NOMO-1 treated with DMSO at 0.1 percent for 48 hours (cell line): Measurements from ENCODE around the gene CRELD1.

Experiments used
- DNase-seq: peaks from one replicate; lab custom pipeline; 2025; ENCODE audit not compliant: unreplicated experiment; lab: John Stamatoyannopoulos, UW

Gene CRELD1

GRCh38 chr3:9903238-9903624 lies 30.4 kb upstream of the CRELD1 start:
- DNase-seq: no peak

- no peak for DNase-seq
Measured at GRCh38 chr3:9903904-9904303, 29.7 kb upstream of the CRELD1 start.

DNA sequence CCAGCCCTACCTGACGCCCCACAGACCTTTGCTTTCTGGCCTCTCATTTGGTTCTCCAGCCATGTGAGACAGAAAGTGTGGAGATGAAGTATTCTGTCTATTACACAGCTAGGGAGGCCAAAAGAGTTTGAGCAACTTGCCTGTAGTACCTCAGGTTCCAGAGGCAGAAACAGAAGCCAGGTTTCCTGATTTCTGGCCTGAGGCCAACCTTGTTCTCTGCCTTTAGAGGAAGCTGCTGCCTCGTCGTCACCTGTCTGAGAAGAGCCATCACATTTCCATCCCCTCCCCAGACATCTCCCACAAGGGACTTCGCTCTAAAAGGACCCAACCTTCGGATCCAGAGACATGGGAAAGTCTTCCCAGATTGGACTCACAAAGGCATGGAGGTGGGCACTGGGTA lies 27.2 kb upstream of the CRELD1 start:
- no peak for DNase-seq

DNA sequence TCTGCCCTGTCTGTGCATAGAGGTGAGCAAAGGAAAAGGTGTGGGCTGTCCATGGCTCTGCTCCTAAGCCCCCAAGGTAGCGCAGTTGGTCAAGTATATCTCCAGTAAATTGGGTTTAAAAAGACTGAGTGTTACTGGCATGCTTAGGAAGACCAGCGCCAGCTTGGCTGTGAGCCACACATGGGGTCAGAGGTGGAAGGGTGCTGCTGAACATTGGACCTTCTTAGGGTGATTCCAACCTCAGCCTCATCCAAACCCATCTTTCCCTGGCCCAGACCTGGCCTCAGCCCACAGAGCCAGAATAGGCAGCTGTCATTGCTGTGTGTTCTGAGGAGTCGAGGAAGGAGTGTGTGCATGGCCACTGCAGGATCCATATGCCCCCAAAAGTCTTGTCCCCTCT lies 25.3 kb upstream of the CRELD1 start:
- DNase-seq: no peak

- DNase-seq: no peak
Measured at GRCh38 chr3:9909221-9910013, 24.2 kb upstream of the CRELD1 start.

DNA sequence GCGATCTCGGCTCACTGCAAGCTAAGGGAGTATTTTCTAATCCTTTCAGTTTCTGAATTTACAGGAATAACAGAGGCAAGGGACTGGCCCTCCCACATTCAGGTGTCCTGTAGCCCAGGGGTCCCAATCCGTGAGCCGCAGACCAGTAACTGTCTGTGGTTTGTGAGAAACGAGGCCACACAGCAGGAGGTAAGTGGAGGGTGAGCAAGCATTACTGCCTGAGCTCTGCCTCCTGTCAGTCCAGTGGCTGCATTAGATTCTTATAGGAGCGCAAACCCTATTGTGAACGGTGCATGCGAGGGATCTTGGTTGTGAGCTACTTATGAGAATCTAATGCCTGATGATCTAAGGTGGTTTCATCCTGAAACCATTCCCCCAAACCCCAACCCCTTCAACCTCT lies 21.8 kb upstream of the CRELD1 start:
- DNase-seq: no peak

- peak; percentile 27 for DNase-seq
Measured at GRCh38 chr3:9912294-9912935, 21.2 kb upstream of the CRELD1 start.

- no peak for DNase-seq
Measured at GRCh38 chr3:9913601-9914000, 20.0 kb upstream of the CRELD1 start.

DNA sequence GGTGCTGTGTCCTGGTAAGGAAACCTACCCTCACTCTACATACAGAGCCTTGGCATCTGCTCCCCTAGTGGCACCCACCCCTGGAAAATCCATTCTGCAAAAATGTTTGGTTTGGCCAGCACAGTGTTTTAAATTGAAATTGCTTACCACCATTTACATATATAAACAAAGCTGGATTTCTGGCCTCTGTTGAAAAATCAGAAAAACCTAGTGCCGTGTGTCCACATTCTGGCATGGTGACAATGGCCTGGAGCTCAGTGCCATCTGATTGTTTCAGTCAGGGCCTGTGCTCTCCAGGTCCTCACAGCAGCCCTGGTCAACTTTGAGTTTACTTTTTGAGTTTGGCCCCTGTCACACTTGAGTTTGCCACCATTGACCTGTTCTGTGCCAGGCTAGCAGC lies 19.6 kb upstream of the CRELD1 start:
- DNase-seq: no peak

DNA sequence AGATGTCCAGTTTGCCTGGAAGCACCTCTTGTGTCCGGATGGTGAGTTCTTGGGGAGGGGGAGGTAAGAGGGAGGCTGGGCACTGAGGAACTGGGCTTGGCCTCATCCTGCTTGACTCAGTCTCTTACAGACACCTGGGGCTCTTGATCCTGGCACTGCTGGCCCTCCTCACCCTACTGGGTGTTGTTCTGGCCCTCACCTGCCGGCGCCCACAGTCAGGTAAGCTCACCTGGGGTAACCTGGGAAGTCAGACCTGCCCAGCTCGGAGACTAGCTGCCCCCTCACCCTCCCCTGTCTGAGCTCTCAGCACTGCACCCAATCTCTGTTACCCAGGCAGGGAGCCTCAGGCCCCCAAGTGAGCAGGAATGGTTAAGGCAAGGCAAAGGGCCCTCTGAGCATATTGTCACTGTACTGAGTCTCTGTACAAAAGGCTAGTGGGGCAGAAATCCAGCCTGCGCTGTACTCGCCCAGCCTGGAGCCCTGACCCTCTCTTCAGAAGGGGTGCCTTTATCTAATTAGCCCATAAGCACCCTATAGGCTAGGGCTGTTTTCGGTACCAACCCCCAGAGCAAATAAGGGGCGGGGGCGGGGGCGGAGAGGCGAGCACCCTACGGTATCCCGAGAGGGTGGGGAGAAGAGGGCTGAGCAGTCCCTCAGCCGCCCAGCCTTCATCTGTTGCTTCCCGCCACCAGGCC lies 18.9 kb upstream of the CRELD1 start:
- no peak for DNase-seq

- DNase-seq: peak; percentile 39
Measured at GRCh38 chr3:9915254-9916141, 18.1 kb upstream of the CRELD1 start.

DNA sequence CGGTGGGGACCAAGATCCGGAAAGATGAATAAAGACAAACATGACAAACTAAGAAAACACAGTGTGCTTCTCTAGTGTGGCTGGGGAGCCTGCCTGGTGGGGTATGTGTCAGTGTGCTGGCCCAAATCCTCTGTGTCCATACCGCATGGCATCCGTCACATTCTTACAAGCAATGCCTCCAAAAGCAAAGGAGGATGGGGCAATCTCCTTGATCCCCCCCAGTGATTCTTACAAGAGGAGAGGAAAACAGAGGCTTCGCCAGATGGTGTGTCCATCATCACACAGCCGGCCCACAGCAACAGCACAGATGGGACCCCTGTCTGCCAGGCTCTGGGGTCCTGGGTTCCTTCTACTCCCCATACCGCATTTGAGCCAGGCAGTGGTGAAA lies 17.3 kb upstream of the CRELD1 start:
- no peak for DNase-seq

- DNase-seq: no peak
Measured at GRCh38 chr3:9916734-9917680, 16.6 kb upstream of the CRELD1 start, which contains the start of gene IL17RC. Gene IL17RC (plus strand): TSS chr3:9917098. CDS start chr3:9917316, 218 bp downstream.

DNA sequence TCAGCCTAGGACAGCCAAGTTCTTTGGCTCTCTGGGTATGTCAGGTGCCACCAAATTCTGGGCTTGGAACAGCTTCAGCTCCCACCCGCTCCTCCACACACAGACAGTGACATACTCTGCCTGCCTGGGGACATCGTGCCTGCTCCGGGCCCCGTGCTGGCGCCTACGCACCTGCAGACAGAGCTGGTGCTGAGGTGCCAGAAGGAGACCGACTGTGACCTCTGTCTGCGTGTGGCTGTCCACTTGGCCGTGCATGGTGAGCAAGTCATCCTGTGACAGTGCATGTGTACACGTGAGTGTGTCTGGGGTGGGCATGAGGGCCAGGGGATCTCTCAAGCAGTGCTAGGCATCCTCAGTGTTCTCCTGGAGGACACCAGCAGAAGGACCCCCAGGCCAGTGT lies 15.8 kb upstream of the CRELD1 start:
- DNase-seq: no peak

GRCh38 chr3:9918261-9919038 lies 15.2 kb upstream of the CRELD1 start:
- no peak for DNase-seq

- no peak for DNase-seq
Measured at GRCh38 chr3:9928158-9928557, 5.5 kb upstream of the CRELD1 start.

DNA sequence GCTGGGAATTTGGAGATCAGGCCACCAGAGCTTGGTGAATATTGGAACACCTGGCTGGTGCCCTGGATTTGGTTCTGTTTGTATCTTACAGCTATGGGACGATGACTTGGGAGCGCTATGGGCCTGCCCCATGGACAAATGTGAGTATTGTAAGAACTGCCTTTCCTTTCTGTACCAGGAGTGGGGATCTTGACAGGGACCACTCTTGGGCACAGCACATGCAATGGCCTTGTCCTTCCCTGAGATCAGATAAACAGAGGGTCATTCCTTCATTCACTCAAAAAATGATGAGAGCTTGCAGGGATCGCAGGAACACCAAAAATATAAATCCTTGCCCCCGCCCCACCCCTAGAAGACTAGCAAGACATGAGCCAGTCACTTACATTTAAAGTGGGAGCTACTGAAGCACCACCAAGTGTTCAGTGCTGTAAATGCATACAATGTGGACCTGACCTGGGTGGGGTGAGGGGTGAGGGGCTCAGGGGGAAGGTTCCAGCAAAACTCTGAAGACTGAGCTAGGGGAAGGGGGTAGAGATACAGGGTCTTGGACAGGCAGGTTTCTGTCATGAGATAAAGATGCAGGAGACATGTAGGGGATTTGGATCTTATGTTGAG lies 2.7 kb upstream of the CRELD1 start:
- DNase-seq: no peak

- no peak for DNase-seq
Measured at GRCh38 chr3:9932535-9932842, 1.1 kb upstream of the CRELD1 start.
